Mesothelial cell of epicardium (in vitro differentiated cells): ENCODE results near the gene BBS9. TPM values are rescaled to one million over a fixed set of nuclear protein-coding genes. Genes with fewer than 3 reads are reported as not detected.

Source experiments
- DNase-seq, 2 experiments: peaks; one replicate each; pipeline ENCODE4 v3.0.0; 2021; ENCODE audit warnings: low spot score in 2 of 2; ENCODE audit not compliant: unreplicated experiment in 2 of 2
- H3K27ac Mint-ChIP-seq: 2 replicates; pipeline ENCODE4 v1.8.0; 2021; ENCODE audit warnings: mixed read lengths
- H3K27me3 Mint-ChIP-seq: 2 replicates; pipeline ENCODE4 v1.8.0; 2021; ENCODE audit warnings: low read depth, mixed read lengths
- H3K36me3 Mint-ChIP-seq: 2 replicates; pipeline ENCODE4 v1.8.0; 2021; ENCODE audit warnings: mixed read lengths
- H3K4me1 Mint-ChIP-seq: 2 replicates; pipeline ENCODE4 v1.8.0; 2021; ENCODE audit warnings: mixed read lengths
- H3K4me3 Mint-ChIP-seq: 2 replicates; pipeline ENCODE4 v1.8.0; 2021; ENCODE audit warnings: mild to moderate bottlenecking, moderate library complexity, mixed read lengths
- H3K9me3 Mint-ChIP-seq: 2 replicates; pipeline ENCODE4 v1.8.0; 2021; ENCODE audit warnings: mixed read lengths
- CTCF ChIP-seq: fragments of 200-600 bp; sonication (generic); IDR thresholded peaks from one replicate; pipeline ENCODE4 v1.5.0; 2021; ENCODE audit warnings: antibody characterized with exemption; ENCODE audit not compliant: unreplicated experiment
- total RNA-seq: library from RNA; stranded (reverse); gene quantifications from 3 replicates; pipeline ENCODE4 v1.2.1, GENCODE V29; 2021

BBS9 gene
- total RNA-seq, 1 donor from 2014 or later = 26.9 TPM

- TF ChIP-seq CTCF = no peak
- Mint-ChIP-seq H3K36me3 (peaks cover 12% of the 10 kb centered on the region), H3K4me3 (no peak overlapping the region), H3K27ac (no peak overlapping the region), H3K27me3 (no peaks in the 10 kb centered on the region), H3K9me3 (peaks cover 14% of the 10 kb centered on the region), H3K4me1 (no peaks in the 10 kb centered on the region)
- DNase-seq = no peak
Observed at GRCh38 chr7:33379891-33380525, 250.6 kb downstream of the BBS9 start.

- Mint-ChIP-seq H3K4me3 (no peak overlapping the region), H3K27me3 (no peaks in the 10 kb centered on the region), H3K36me3 (peaks cover 1% of the 10 kb centered on the region), H3K9me3 (no peaks in the 10 kb centered on the region), H3K4me1 (no peaks in the 10 kb centered on the region), H3K27ac (no peak overlapping the region)
- TF ChIP-seq CTCF = no peak
- DNase-seq = no peak
Observed at GRCh38 chr7:33388332-33388731, 259.0 kb downstream of the BBS9 start.

DNA sequence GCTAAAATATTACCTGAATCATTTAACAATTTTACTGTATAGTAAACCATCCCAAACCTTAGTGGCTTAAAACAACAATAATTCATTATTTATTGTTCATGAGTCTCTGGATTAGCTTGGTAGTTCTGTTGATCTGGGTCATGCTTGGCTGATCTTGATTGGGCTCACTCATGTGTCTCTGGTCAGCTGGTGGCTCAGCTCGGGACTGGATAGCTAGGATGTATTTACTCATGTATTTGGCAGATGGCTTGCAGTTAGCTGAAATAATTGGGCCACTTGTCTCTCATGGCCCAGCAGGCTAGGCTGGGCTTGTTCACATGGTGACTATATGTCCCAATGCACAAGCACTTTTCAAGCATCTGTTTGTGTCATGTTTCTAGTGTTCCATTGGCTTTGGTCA, 262.8 kb downstream of the BBS9 start:
- Mint-ChIP-seq H3K36me3 (peaks cover 11% of the 10 kb centered on the region), H3K27ac (no peak overlapping the region), H3K27me3 (no peaks in the 10 kb centered on the region), H3K9me3 (peaks cover 7% of the 10 kb centered on the region), H3K4me1 (no peaks in the 10 kb centered on the region), H3K4me3 (no peak overlapping the region)
- TF ChIP-seq CTCF = no peak
- DNase-seq = no peak

DNA sequence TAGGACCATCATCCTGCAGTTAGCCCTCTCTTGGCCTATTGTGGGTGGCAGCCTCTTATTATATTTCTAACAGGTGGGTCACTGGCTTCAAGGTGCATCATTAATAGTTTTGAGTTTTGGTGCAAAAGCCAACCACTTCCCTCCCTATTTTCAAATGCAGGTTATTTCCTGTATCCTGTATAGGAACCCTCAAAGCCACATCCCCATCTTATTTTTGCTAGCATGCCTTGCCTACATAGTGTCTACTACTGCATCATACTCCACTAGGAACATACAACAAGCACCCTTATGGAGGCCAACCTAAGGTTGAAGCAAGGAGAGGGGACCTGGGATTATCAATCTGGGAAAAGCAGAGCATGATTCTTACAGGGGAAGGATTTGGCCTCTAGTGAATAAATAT, 264.4 kb downstream of the BBS9 start:
- DNase-seq = no peak
- no peak for TF ChIP-seq CTCF
- Mint-ChIP-seq H3K27ac (no peak overlapping the region), H3K4me3 (no peak overlapping the region), H3K36me3 (peaks cover 16% of the 10 kb centered on the region), H3K4me1 (no peaks in the 10 kb centered on the region), H3K9me3 (peaks cover 13% of the 10 kb centered on the region), H3K27me3 (no peaks in the 10 kb centered on the region)

DNA sequence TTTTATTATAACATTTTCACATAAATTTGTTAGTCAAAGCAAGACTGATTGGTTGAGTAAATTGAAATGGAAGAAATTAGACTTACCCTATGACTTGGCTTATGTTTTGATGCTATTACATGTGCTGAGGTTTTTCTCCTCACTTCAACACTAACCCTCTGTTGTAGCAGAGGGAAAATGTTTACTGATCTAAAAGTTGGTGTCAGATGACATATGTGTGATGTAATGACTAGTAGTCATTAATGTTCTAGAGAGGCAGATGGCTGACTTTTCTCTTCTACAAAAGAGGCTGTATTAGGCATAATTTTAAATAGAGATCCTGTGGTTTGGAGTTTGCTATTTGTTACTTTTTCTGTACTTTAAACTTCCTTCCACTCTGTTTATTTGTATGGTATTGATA, 266.0 kb downstream of the BBS9 start:
- Mint-ChIP-seq H3K27me3 (no peaks in the 10 kb centered on the region), H3K9me3 (peaks cover 13% of the 10 kb centered on the region), H3K4me1 (peaks cover 11% of the 10 kb centered on the region), H3K27ac (no peak overlapping the region), H3K4me3 (no peak overlapping the region), H3K36me3 (peaks cover 14% of the 10 kb centered on the region)
- no peak for DNase-seq
- TF ChIP-seq CTCF = no peak
